ENCODE measurements around the gene MAPKAP1.
A peak's percentile ranks its signal among the peaks of the same experiment; 100 is the strongest.

Gene MAPKAP1

DNA sequence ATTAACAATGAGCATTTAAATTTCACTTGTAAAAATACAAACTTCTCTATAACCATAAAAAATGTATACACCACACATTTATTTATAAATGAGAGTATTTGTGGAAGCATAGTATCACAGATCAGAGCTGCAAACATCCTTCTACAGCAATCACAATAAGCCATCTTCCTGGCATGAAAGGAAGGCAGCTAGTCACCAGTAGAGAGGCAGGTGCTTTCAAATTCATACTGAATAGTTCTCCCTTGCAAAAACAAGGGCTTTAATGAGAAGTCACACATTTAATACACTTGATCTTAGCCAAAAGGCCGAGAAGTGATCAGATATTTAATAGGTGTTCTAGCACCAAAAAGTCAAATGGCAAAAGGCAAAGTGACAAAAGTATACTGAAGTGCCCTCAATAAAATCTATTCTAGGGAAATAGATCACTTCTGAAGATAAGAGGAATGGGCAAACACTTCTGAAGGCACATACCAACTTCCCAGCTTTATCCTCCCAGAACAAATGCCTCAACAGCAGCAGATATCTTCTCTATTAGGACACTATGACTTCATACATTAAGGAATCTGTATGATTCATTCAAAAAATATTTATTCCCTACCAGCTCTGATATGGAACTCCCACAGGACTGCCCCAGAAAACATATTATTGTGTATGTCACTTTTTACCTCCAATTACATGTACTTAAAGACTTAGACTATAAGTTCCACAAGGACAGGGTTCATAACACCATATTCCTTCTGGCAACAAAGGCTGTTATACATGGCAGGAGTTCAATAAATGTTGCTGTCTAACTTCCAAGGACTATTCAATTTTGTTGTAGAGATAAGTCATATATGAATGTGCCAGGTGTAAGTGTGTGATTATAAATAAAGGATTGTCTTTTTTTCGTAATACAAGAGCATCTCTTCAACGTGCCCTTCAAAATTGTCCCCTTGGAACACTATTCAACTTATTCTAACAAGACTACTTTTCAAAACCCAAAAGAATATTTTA, 31.7 kb downstream of the MAPKAP1 start:
- peak; percentile 88 for DNase-seq

DNA sequence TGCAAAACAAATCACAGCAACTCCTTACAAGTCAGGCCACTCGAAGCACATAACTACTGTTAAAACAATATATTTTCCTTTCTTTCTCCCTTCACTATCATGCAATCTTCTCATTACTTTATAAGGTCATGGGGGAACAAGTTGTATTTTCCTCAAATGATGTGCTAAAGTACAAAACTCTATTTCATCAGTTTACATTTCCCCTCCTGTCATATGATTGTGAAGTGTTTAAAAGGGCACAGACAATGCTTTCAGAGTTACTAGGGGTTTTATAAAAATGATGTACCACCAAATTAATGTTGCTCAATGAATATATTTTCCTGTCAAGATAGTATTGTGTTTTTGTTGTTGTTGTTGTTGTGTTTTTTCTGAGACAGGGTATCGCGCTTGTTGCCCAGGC, 34.1 kb downstream of the MAPKAP1 start:
- DNase-seq, result no peak

DNA sequence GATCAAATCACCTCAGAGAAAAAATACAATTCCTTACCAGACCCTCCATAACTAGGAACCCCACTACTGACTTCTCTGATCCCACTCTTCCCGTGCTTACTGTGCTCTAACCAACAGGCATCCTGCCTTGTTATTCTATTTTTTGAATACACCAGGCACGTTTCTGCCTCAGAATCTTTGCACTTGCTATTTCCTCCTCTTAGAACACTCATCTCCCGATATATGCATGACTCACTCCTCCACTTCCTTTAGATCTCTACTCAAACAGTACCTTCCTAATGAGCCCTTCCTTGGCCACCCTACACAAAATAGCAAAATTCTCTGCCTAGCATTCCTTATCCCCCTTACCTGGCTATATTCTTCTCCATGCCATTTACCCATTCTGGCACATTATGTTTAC, 43.9 kb downstream of the MAPKAP1 start:
- DNase-seq, result peak; percentile 30

- no peak for DNase-seq
Measured at GRCh38 chr9:125660557-125660956, 46.5 kb downstream of the MAPKAP1 start.

DNA sequence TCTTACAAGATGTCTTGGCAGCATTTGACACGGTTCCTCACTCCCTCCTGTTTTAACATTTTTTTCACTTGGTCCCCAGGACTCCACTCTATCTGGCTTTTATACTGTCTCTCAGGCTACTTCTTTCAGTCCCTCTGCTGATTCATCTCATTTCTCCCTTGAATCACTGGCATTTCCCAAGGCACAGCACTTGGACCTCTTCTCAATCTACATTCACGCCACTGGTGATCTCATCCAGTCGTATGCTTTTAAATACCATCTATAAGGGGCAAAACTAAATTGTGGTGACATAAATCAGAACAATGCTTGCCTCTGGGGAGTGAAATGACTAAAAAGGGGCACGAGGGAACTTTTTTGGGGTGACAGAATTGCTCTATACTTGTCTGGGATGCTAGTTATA, 47.1 kb downstream of the MAPKAP1 start:
- DNase-seq, result peak; percentile 86

GRCh38 chr9:125659201-125659840, 47.7 kb downstream of the MAPKAP1 start:
- DNase-seq, result peak; percentile 12

DNA sequence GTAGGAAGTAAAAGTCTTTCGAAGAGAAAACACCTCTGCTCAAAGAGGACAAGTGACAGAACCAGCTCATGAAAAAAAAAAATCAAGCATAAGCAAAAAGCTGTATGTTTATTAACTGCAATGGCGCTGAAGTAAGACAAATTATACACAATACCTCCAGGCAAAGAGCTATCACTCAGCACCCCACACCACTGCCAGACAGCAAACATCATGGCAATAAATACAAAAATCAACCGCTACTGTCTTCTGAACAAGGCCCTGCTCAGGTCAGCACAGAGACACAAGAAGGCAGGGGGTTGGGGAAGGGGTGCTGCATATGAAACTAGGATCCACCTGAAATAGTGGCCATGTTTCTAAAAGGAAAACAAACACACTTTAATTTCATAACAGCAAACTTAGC, 50.4 kb downstream of the MAPKAP1 start:
- DNase-seq, result no peak

GRCh38 chr9:125655691-125656410, 51.2 kb downstream of the MAPKAP1 start:
- peak; percentile 90 for DNase-seq

DNA sequence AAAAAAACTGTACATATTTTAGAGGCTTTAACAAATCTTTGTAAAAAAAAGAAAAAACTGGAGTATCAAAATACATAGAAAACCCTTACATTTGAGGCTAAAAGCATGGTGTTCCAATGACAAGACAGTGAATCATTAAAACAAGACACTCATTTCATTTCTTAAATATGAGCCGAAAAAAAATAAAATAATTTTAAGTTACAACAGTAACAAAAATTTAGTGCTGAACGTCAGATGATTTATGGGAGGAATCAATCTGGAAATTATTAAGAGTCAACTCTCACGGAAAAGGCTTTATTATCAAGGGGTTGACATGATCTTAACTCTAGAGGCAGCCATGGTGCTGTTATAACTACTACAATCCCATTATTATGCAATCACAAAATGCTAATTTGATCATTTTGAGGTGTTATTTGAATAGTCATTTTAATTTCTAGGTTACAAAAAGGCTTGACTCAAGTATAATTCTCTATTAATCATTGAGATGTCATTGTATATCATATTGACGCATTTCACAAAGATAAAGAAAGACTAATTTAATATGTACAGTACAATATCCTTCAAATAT, 51.9 kb downstream of the MAPKAP1 start:
- DNase-seq, result peak; percentile 77

DNA sequence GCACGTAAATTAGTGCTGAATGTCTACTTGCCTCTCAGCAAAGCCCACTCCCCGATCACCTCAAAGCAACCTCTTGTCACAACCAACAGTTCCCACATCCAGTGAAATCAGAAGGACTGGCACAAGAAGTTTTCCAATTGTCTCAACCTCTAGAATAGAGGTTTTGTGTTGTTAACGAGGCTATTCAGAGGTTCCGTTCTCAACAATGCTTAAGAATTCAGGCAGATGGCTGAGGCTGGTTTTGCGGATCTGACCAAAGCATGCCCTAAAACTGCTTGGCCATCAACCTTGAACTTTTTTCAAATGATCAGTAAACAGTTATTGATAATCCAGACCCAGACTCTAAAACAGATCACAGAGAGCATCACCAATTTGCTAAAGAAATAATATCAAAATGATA, 52.9 kb downstream of the MAPKAP1 start:
- no peak for DNase-seq

- no peak for DNase-seq
Measured at GRCh38 chr9:125653325-125653724, 53.7 kb downstream of the MAPKAP1 start.

GRCh38 chr9:125652759-125653158, 54.2 kb downstream of the MAPKAP1 start:
- no peak for DNase-seq

DNA sequence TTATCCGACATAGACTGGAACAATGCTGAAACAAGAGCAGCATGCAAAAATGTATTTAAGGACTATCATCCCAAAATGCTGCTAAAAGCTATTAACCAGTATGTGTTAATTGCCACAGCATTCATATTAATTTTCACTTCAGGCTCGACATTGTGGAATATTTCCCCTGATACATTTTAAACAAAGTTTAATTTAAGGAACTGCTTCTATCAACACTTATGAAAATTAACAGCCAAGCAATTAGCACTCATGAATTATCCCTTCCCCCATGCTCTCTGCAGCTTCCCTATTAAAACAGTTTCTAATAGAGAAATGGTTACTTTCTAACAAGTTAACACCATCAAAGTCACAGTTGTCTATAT, 54.8 kb downstream of the MAPKAP1 start:
- no peak for DNase-seq

DNA sequence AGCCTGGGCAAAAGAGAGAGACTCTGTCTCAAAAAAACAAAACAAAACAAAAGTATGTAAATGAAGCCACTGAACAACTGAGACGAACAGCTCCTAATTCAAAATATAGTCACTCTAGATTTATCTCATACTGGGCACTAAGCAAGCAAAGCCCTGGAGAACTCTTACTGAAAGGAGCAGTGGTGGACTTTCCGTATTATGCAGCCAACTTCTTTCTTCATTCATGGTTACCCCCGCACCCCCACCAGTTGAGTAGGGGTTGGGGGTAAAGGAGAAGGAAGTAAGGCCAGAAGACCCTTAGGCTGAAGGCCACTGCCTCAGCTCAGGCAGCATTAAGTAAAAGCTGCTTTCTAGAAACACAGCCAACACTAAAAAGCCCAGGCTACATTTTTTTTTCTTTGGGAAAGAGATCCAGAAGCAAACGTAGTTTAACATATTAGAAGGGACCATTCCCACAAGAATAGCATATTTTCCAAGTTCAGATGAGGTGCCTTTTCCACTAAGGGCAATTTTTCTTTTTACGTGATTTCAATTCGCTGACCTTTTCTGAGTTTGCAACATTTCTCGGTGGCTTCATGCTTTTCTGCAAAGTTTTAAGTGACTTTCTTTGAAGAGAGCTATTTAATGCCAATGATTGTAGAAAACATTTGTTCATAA, 55.3 kb downstream of the MAPKAP1 start:
- no peak for DNase-seq

DNA sequence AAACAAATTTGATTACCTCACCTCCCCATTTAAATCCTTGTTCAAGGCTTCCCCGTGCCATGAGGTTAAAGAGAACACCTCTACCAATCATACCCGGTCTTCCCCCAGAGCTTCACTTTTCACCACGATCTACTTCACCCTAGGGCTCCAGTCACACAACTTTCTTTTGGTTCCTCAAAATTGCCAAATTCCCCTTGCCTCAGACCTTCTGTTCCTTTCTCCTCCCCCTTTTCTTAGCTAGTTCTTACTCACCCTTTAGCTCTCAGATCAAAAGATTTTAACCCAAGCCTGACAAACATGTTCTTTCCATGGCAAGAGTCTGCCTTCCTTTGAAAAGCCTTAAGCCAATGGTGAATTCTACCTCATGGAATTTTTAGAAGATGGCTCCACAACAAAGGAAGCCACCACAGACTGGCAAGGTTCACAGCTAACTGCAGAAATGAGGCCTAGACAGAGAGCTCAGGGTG, 56.7 kb downstream of the MAPKAP1 start:
- peak; percentile 48 for DNase-seq

DNA sequence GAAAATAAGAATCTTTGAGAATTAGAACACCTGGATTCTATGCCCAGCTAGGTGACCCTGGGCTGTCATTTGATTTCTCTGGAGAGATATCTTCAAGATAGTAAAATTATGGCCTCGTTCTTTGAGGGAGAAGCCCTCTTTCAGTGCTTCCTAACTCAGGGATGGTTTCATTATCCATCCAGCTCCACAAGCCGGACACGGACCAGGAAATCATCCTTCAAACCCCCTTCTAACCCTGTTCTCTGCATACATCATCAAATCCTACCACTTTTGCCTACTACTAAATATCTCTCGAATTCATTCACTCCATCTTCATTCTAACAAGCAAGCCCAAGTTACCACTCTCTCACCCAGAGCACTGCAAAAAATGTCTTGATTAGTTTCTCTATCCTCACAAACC, 57.2 kb downstream of the MAPKAP1 start:
- DNase-seq, result no peak

- peak; percentile 88 for DNase-seq
Measured at GRCh38 chr9:125649315-125649714, 57.7 kb downstream of the MAPKAP1 start.

DNA sequence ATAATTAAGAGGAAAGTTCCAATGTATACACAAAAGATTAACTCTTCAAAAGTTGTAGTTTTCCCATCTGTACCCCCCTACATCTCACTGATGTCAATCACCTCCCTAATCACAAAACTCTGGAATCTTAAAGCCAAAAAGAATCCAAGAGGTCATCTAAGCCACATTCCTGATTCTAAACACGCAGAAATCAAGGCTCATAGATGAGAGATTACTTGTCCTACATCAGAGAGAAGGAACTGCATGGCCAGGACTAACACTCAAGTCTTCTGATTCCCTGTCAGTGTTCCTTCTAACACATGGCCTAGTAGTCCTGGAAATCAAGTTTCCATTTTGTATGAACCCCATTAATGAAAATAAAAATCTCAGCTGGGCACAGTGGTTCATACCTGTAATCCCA, 58.7 kb downstream of the MAPKAP1 start:
- DNase-seq, result no peak

GRCh38 chr9:125646621-125647100, 60.3 kb downstream of the MAPKAP1 start:
- DNase-seq, result no peak

- peak; percentile 17 for DNase-seq
Measured at GRCh38 chr9:125646217-125646616, 60.8 kb downstream of the MAPKAP1 start.

DNA sequence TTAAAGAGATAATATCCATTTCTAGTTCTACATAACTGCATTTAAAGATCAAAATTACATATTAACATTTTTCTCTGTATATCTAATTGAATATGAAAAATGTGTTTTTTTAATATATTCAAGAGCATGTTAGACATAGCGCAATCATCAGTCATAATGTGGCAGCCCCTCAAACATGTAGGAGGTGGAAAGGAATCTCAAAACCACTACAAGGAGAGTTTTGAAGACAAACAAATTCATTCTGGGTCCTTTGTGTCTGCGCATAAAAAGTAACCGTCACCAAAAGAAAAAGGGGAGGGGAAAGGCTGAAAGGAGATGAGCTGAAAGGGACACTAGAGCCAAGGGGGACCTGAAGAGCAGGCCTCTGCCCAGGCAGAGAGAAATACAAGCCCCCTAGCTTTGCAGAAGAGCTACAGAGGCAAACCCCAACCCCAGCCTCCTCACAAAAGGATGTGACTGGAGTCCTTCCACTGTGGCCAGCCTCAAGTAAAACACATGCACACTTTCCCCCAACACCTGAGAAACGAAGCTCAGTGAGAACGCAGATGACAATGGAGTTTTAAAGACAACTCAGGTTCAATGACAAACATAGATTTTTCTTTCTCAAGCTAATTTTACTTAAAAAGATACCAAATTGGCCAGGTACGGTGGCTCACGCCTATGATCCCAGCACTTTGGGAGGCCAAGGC, 62.0 kb downstream of the MAPKAP1 start:
- DNase-seq, result peak; percentile 43
